KMS-11 (cell line): ENCODE measurements around the gene PCDHA2.
"Not testable (repeated sequence)": the region's sequence is repeated elsewhere in the genome, so short reads cannot be mapped to it uniquely, and the experiment has no call there.

Source experiments
- H2AFZ ChIP-seq: fragments of 200-600 bp; sonication (generic); 2 replicates; pipeline ENCODE4 v1.6.1; 2016; ENCODE audit warnings: antibody characterized with exemption, mixed run types, low read depth
- H3K27ac ChIP-seq: fragments of 200-600 bp; sonication (generic); 2 replicates; pipeline ENCODE4 v1.6.1; 2016; ENCODE audit warnings: mild to moderate bottlenecking, mixed run types
- H3K27me3 ChIP-seq: fragments of 200-600 bp; sonication (generic); 2 replicates; pipeline ENCODE4 v1.6.1; 2017; ENCODE audit warnings: mild to moderate bottlenecking, low read depth, mixed run types, moderate library complexity; ENCODE audit not compliant: insufficient read depth
- H3K36me3 ChIP-seq: fragments of 200-600 bp; sonication (generic); 2 replicates; pipeline ENCODE4 v1.6.1; 2017; ENCODE audit warnings: mild to moderate bottlenecking, mixed run types; ENCODE audit not compliant: insufficient read depth
- H3K4me1 ChIP-seq: fragments of 200-600 bp; sonication (generic); 2 replicates; pipeline ENCODE4 v1.6.1; 2016; ENCODE audit warnings: mild to moderate bottlenecking, low read depth, mixed run types; ENCODE audit not compliant: poor library complexity, severe bottlenecking
- H3K4me2 ChIP-seq: fragments of 200-600 bp; sonication (generic); 2 replicates; pipeline ENCODE4 v1.7.0; 2016; ENCODE audit warnings: mild to moderate bottlenecking, mixed run types
- H3K4me3 ChIP-seq: fragments of 200-600 bp; sonication (generic); IDR thresholded peaks from 2 replicates; pipeline ENCODE4 v1.6.1; 2017; ENCODE audit warnings: low read depth, low read length, mixed read lengths; ENCODE audit not compliant: insufficient read depth
- H3K79me2 ChIP-seq: fragments of 200-600 bp; sonication (generic); 2 replicates; pipeline ENCODE4 v1.6.1; 2016; ENCODE audit warnings: low read depth, mixed run types; ENCODE audit not compliant: insufficient read depth
- H3K9ac ChIP-seq: fragments of 200-600 bp; sonication (generic); 2 replicates; pipeline ENCODE4 v1.6.1; 2016; ENCODE audit warnings: mild to moderate bottlenecking, mixed run types
- H4K20me1 ChIP-seq: fragments of 200-600 bp; sonication (generic); 2 replicates; pipeline ENCODE4 v1.6.1; 2016; ENCODE audit warnings: mild to moderate bottlenecking, mixed run types; ENCODE audit not compliant: insufficient read depth
- CTCF ChIP-seq: fragments of 200-600 bp; sonication (generic); conservative IDR thresholded peaks from 2 replicates; pipeline ENCODE4 v1.6.1; 2017; ENCODE audit warnings: low read depth, mild to moderate bottlenecking, antibody characterized with exemption, low read length, moderate library complexity, mixed read lengths

Gene PCDHA2

GRCh38 chr5:140828362-140828737 is 33.7 kb downstream of the PCDHA2 start:
- Histone ChIP-seq H3K4me3 (no peak overlapping the region), H3K4me2 (no peak overlapping the region), H3K79me2 (no peaks in the 10 kb centered on the region), H3K27ac (no peak overlapping the region), H4K20me1 (no peaks in the 10 kb centered on the region), H3K9ac (no peak overlapping the region), H2AFZ (no peak overlapping the region), H3K4me1 (no peaks in the 10 kb centered on the region), H3K27me3 (no peaks in the 10 kb centered on the region), H3K36me3 (no peaks in the 10 kb centered on the region)
- TF ChIP-seq CTCF: no peak

- not testable (repeated sequence) for H3K36me3 ChIP-seq, H2AFZ ChIP-seq, H3K4me3 ChIP-seq, H3K27ac ChIP-seq, H3K4me1 ChIP-seq, H3K27me3 ChIP-seq, H4K20me1 ChIP-seq, H3K4me2 ChIP-seq, H3K9ac ChIP-seq, H3K79me2 ChIP-seq
Measured at GRCh38 chr5:140829511-140830501, 35.2 kb downstream of the PCDHA2 start.

GRCh38 chr5:140833993-140834392 is 39.3 kb downstream of the PCDHA2 start, which contains the start of gene PCDHA7:
TSS of gene PCDHA7 (plus strand) at chr5:140834269. CDS start at chr5:140834384, 115 bp downstream.
- Histone ChIP-seq H4K20me1 (no peaks in the 10 kb centered on the region), H3K27ac (no peak within 1 kb of the TSS), H3K9ac (no peak within 1 kb of the TSS), H3K27me3 (no peaks in the 10 kb centered on the region), H3K36me3 (no peaks in the 10 kb centered on the region), H3K4me3 (no peak within 1 kb of the TSS), H3K4me2 (no peak within 1 kb of the TSS), H2AFZ (no peak within 1 kb of the TSS), H3K79me2 (no peaks in the 10 kb centered on the region), H3K4me1 (no peaks in the 10 kb centered on the region)
- no peak for TF ChIP-seq CTCF

GRCh38 chr5:140834439-140835008 is 39.9 kb downstream of the PCDHA2 start:
- H3K4me3 ChIP-seq, H3K27me3 ChIP-seq, H3K4me2 ChIP-seq, H3K4me1 ChIP-seq, H3K79me2 ChIP-seq, H3K27ac ChIP-seq, H3K9ac ChIP-seq, H3K36me3 ChIP-seq, H4K20me1 ChIP-seq, H2AFZ ChIP-seq: not testable (repeated sequence)

GRCh38 chr5:140835622-140836510 is 41.2 kb downstream of the PCDHA2 start:
- TF ChIP-seq CTCF: no peak
- no peaks in the 10 kb centered on the region for H3K36me3 ChIP-seq
- H3K4me1 ChIP-seq: no peaks in the 10 kb centered on the region
- no peaks in the 10 kb centered on the region for H3K79me2 ChIP-seq
- H3K27me3 ChIP-seq: no peaks in the 10 kb centered on the region
- H3K4me3 ChIP-seq: no peak overlapping the region
- no peak overlapping the region for H2AFZ ChIP-seq
- no peak overlapping the region for H3K4me2 ChIP-seq
- H3K27ac ChIP-seq: no peak overlapping the region
- no peaks in the 10 kb centered on the region for H4K20me1 ChIP-seq
- H3K9ac ChIP-seq: no peak overlapping the region
